Right lobe of liver (tissue), 6 donors: ENCODE data around the gene CA5B. TPM values are rescaled to one million over a fixed set of nuclear protein-coding genes. Genes with fewer than 3 reads are reported as not detected.

Experiments
- ATAC-seq, 4 donors: fragments of 200-7000 bp; cut with Tn5 transposase; one replicate each; pipeline ENCODE4 v1.9.1; 2020; ENCODE audit warnings: mild to moderate bottlenecking in 4 of 4, moderate library complexity in 4 of 4
- DNase-seq, 3 donors: peaks; one replicate each; pipeline ENCODE4 v3.0.0-alpha.2; 2020
- H3K27ac ChIP-seq, 3 donors: fragments of 200-600 bp; one replicate each; pipeline ENCODE4 v1.8.0; 2022
- H3K27me3 ChIP-seq, 2 donors: fragments of 200-600 bp; one replicate each; pipeline ENCODE4 v1.8.0; 2022
- H3K36me3 ChIP-seq, 4 donors: fragments of 200-600 bp; sonication (generic) in 1 of 4; one replicate each; pipeline versions ENCODE4 v1.5.1 to v1.8.0; 2017 to 2022; ENCODE audit warnings: control low read depth in 1 of 4
- H3K4me1 ChIP-seq, 4 donors: fragments of 200-600 bp; sonication (generic) in 1 of 4; one replicate each; pipeline versions ENCODE4 v1.5.1 to v1.8.0; 2017 to 2022; ENCODE audit warnings: control low read depth in 1 of 4
- H3K4me3 ChIP-seq, 3 donors: fragments of 200-600 bp; one replicate each; pipeline ENCODE4 v1.8.0; 2022
- H3K9me3 ChIP-seq, 4 donors: fragments of 200-600 bp; sonication (generic) in 1 of 4; one replicate each; pipeline versions ENCODE4 v1.5.1 to v1.8.0; 2017 to 2022; ENCODE audit warnings: control low read depth in 1 of 4
- POLR2A ChIP-seq: fragments of 450-650 bp; IDR thresholded peaks from one replicate; pipeline ENCODE4 v1.6.1; 2017; ENCODE audit warnings: antibody characterized with exemption, mild to moderate bottlenecking
- WGBS: methylation state at CpG from one replicate; pipeline ENCODE4 v1.1.6; 2018; ENCODE audit warnings: low coverage, low lambda C conversion rate; ENCODE audit not compliant: insufficient coverage; ENCODE audit errors: missing lambda C conversion rate; 5-methylcytosine and 5-hydroxymethylcytosine counted together
- intact Hi-C, 2 donors: fragments of 100-400 bp; cut with DNase I; formaldehyde crosslinking; loops; one replicate each; pipeline versions ENCODE4 v1.11.2 to v1.14.1; 2022
- total RNA-seq, 6 experiments: library from RNA; depleted of rRNA in 2 of 6; stranded (reverse); fragments of >200 nt in 2 of 6; fragmentation: NEBNext Ultra II Directional in 3 of 6; extraction: Animal tissue kit (Norgen Biotek cat#: 25700) in 3 of 6; gene quantifications; one replicate each; pipeline versions ENCODE4 v1.1.0 to v1.2.4, GENCODE V29; 2016 to 2023
- TF ChIP-seq, protein P1 (sequence below), 4 donors: fragments of 200-600 bp in 3 of 4; fragments of 450-650 bp in 1 of 4; IDR thresholded peaks; one replicate each; pipeline versions ENCODE4 v1.5.1 to v1.8.0; 2016 to 2022; ENCODE audit warnings: antibody characterized with exemption in 4 of 4, mild to moderate bottlenecking in 2 of 4
- donor health status: DM: no; HTN: yes; CAD: no.
- donor health status: DM: no; HTN: no; CAD: no.
- donor health status: DM: no; HTN: no; CAD: no.
- donor health status: DM: no; HTN: yes; CAD: no.
- donor health status: DM: no; HTN: yes; CAD: no.

CA5B gene
- total RNA-seq, 6 experiments from 2014 or later, result 1.5 to 4.3 (median 2.8) TPM

DNA sequence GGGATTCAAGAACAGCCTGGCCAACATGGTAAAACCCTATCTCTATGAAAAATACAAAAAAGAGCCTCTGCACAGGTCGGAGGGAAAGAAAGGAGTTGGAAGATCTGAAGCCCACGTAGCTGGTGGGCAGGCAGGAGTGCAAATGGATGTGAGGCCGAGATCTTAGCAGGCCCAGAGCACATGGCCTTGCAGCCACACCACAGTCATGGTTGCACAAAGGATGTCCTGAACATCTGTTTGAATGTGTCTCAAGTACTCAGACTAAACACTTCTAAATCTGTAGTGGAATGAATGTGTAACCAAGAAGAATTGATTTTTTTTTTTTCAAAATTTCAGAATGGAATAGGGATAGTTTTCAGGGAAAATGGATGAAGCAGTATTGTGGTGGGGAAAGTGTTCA is 10.8 kb downstream of the CA5B start:
- H3K36me3 ChIP-seq, result no peaks in the 10 kb centered on the region
- H3K27ac ChIP-seq, result no peak overlapping the region
- no peaks in the 10 kb centered on the region for H3K9me3 ChIP-seq
- no peak overlapping the region for H3K4me3 ChIP-seq
- TF ChIP-seq, protein P1, sequence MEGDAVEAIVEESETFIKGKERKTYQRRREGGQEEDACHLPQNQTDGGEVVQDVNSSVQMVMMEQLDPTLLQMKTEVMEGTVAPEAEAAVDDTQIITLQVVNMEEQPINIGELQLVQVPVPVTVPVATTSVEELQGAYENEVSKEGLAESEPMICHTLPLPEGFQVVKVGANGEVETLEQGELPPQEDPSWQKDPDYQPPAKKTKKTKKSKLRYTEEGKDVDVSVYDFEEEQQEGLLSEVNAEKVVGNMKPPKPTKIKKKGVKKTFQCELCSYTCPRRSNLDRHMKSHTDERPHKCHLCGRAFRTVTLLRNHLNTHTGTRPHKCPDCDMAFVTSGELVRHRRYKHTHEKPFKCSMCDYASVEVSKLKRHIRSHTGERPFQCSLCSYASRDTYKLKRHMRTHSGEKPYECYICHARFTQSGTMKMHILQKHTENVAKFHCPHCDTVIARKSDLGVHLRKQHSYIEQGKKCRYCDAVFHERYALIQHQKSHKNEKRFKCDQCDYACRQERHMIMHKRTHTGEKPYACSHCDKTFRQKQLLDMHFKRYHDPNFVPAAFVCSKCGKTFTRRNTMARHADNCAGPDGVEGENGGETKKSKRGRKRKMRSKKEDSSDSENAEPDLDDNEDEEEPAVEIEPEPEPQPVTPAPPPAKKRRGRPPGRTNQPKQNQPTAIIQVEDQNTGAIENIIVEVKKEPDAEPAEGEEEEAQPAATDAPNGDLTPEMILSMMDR (IDR thresholded peaks at IDR 0.05), result no peak
- TF ChIP-seq POLR2A, result no peak
- peaks cover 0 to 5% (median 0%) of the 10 kb centered on the region in 4 donors for H3K4me1 ChIP-seq
- intact Hi-C loops, result no loop called here
- DNase-seq, result no peak
- no peak for ATAC-seq
- WGBS, result 73% methylated on average over 3 of the region's 3 CpGs
- no peaks in the 10 kb centered on the region for H3K27me3 ChIP-seq

DNA sequence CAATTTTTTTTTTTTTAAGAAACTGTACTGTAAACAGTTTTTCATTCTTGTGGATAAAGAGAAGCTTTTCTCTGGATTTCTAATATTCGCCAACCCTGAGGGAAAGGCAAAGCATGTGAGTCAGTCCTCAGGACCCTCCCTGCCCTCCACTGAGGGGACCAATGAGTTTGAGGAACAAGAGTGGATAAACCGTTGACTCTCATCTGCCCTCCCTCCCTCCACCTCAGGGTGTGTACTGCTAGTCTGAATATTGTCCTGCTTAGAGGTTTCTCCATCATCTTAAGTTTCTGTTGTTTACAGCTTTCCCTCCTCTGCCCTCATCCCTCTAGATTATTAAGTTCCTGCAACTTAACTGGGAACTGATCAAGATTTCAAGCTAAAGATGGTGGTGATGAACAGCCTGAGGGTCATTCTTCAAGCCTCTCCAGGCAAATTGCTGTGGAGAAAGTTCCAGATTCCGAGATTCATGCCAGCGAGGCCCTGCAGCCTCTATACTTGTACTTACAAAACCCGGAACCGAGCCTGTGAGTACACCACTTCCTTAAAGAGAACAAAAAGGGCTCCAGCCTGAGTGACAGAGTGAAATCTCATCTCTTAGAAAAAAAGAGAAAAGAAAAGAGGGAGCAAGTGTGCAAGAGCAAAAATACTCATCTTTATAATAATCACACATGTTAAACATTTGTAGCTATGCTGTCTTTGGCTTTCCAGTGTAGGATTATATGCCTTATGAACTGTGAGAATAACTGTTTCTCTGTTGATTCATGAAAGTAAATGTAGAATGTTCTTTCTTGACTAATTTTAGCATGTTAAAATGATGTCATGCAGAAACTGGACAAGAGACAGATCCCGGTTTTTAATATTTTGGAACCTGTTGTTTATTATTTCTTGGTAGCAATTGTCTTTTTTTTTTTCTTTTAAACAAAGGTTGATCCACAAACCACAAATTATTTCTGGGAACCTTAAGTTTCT is 11.9 kb downstream of the CA5B start:
- intact Hi-C loops, result no loop called here
- WGBS, result 55% methylated on average over 7 of the region's 7 CpGs
- TF ChIP-seq POLR2A, result no peak
- TF ChIP-seq, protein P1 (IDR thresholded peaks at IDR 0.05), result no peak
- Histone ChIP-seq H3K9me3 (no peaks in the 10 kb centered on the region), H3K4me3 (no peak overlapping the region), H3K27ac (peak overlapping the region; percentile 14 to 45 (median 18)), H3K27me3 (no peaks in the 10 kb centered on the region), H3K4me1 (no peaks in the 10 kb centered on the region), H3K36me3 (no peaks in the 10 kb centered on the region)
- DNase-seq (no peak), ATAC-seq (peak; percentile 33 to 49 (median 40))

DNA sequence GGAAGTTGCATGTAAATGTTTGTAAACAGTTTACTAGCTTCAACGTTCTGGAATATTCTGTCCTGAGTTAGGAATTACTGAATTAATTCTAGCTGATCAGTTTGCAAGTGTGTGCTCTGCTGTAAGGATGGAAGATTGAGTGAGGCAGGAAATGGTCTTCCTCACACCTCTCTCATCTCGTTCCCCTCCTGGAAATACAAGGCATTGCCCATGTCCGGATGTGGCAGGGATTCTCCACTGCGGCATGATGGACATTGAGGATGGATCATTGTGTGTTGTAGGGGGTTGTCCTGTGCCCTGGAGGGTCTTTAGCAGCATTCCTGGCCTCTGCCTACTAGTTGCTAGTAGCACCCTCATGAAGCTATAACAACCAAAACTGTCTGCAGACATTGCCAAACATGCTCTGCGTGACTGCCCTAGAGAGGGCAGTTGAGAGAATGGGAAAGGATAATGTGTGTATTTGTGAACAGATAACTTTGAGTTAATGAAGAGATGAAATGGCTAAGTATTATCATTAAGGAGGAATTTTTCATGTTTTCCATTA is 12.6 kb downstream of the CA5B start:
- Histone ChIP-seq H3K36me3 (no peaks in the 10 kb centered on the region), H3K27ac (no peak overlapping the region), H3K4me3 (no peak overlapping the region), H3K4me1 (no peaks in the 10 kb centered on the region), H3K9me3 (no peaks in the 10 kb centered on the region), H3K27me3 (no peaks in the 10 kb centered on the region)
- WGBS, result 50% methylated on average over 3 of the region's 5 CpGs
- TF ChIP-seq POLR2A, result no peak
- TF ChIP-seq, protein P1 (IDR thresholded peaks at IDR 0.05), result no peak
- intact Hi-C loops, result no loop called here
- DNase-seq (no peak), ATAC-seq (no peak)

DNA sequence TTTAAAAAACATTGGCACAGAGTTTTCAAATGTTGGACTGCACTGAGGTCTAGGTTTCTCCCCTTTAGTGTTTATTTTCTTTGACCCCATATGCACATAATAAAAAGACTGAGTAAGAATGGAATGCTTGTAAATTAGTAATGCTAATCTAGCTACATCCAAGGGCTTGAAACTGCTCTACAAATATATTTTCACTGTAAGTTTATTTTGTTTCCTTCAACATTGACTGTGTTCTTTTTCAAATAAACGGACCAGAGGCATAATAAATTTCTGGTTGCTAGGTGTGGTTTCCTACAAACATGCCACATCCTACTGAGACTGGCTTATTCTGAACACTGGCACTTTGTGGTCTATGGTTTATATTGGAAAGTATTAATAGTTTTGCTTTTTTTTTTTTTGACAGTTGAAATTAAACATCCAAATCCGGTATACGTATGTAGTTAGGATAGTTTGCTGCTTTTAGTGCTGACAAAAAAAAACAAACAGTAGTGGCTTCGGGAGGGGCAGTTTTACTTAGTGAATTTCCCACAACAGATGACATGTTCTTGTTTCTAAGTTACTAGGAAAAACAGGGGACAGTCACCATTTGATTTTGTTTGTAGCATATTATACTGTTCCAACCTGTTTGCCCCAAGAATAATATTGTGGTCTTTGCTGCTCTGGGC is 13.2 kb downstream of the CA5B start:
- Histone ChIP-seq H3K4me1 (no peaks in the 10 kb centered on the region), H3K36me3 (no peaks in the 10 kb centered on the region), H3K27me3 (no peaks in the 10 kb centered on the region), H3K4me3 (no peak overlapping the region), H3K27ac (no peak overlapping the region), H3K9me3 (no peaks in the 10 kb centered on the region)
- DNase-seq, result no peak
- WGBS, result 64% methylated on average over 4 of the region's 4 CpGs
- intact Hi-C loops, result no loop called here
- TF ChIP-seq POLR2A, result no peak
- TF ChIP-seq, protein P1 (IDR thresholded peaks at IDR 0.05), result no peak
- no peak for ATAC-seq
